SU-DHL-6 (cell line): ENCODE measurements around the gene IL17REL.
A peak's percentile ranks its signal among the peaks of the same experiment; 100 is the strongest.

Experiments
- H2AFZ ChIP-seq: fragments of 200-600 bp; sonication (generic); 2 replicates; pipeline ENCODE4 v1.6.1; 2014; ENCODE audit warnings: low read depth, mild to moderate bottlenecking, moderate library complexity, mixed read lengths, antibody characterized with exemption, low read length; ENCODE audit not compliant: severe bottlenecking
- H3F3A ChIP-seq: fragments of 200-600 bp; shearing (Covaris generic); 2 replicates; pipeline ENCODE4 v1.6.0; 2016; ENCODE audit warnings: antibody characterized with exemption, mild to moderate bottlenecking; ENCODE audit not compliant: insufficient read depth
- H3K27ac ChIP-seq: fragments of 200-600 bp; sonication (generic); 2 replicates; pipeline ENCODE4 v1.5.1; 2016; ENCODE audit warnings: low read depth, mild to moderate bottlenecking, low read length, moderate library complexity, mixed read lengths
- H3K27me3 ChIP-seq: fragments of 200-600 bp; sonication (generic), shearing (Covaris generic); 2 replicates; pipeline ENCODE4 v1.6.0; 2014; ENCODE audit warnings: mild to moderate bottlenecking, low read length
- H3K36me3 ChIP-seq: fragments of 200-600 bp; sonication (generic); 2 replicates; pipeline ENCODE4 v1.6.1; 2014; ENCODE audit warnings: mild to moderate bottlenecking, low read length, mixed read lengths
- H3K4me2 ChIP-seq: fragments of 300-600, 200-600 bp; shearing (Covaris generic), sonication (generic); 2 replicates; pipeline ENCODE4 v1.6.0; 2014; ENCODE audit warnings: low read length, low read depth, mild to moderate bottlenecking; ENCODE audit not compliant: poor library complexity, severe bottlenecking
- H3K4me3 ChIP-seq: fragments of 200-600 bp; sonication (generic); 2 replicates; pipeline ENCODE4 v1.5.1; 2014; ENCODE audit warnings: antibody characterized with exemption, low read length, mild to moderate bottlenecking, mixed read lengths; ENCODE audit not compliant: insufficient read depth, poor library complexity, severe bottlenecking
- H3K79me2 ChIP-seq: fragments of 200-600 bp; sonication (generic); 2 replicates; pipeline ENCODE4 v1.6.1; 2014; ENCODE audit warnings: mild to moderate bottlenecking, low read length, moderate library complexity; ENCODE audit not compliant: insufficient read depth
- H3K9ac ChIP-seq: fragments of 200-600 bp; sonication (generic); 2 replicates; pipeline ENCODE4 v1.7.0; 2014; ENCODE audit warnings: mild to moderate bottlenecking, low read length
- H3K9me2 ChIP-seq: fragments of 200-600 bp; sonication (generic); replicated peaks from 2 replicates; pipeline ENCODE4 v1.6.1; 2014; ENCODE audit warnings: low read length; ENCODE audit not compliant: insufficient read depth
- H3K9me3 ChIP-seq: fragments of 200-600 bp; sonication (generic); 2 replicates; pipeline ENCODE4 v1.6.1; 2014; ENCODE audit warnings: low read length, mixed read lengths; ENCODE audit not compliant: insufficient read depth
- H4K20me1 ChIP-seq: fragments of 200-600 bp; sonication (generic); 2 replicates; pipeline ENCODE4 v1.6.1; 2014; ENCODE audit warnings: low read depth, mild to moderate bottlenecking, antibody characterized with exemption, low read length, moderate library complexity, mixed read lengths
- CTCF ChIP-seq: fragments of 200-600 bp; sonication (generic); IDR thresholded peaks from one replicate; pipeline ENCODE4 v1.5.1; 2017; ENCODE audit warnings: antibody characterized with exemption, mild to moderate bottlenecking, low read length, moderate library complexity; ENCODE audit not compliant: insufficient read depth, poor library complexity, severe bottlenecking
- EZH2phosphoT487 ChIP-seq: fragments of 200-600 bp; sonication (generic), shearing (Covaris generic); conservative IDR thresholded peaks from 2 replicates; pipeline ENCODE4 v1.6.1; 2018; ENCODE audit warnings: mild to moderate bottlenecking, antibody characterized with exemption, low read length, moderate library complexity, mixed read lengths

The IL17REL gene

GRCh38 chr22:49961005-49961600, 51.5 kb downstream of the IL17REL start:
- Histone ChIP-seq H3K27ac (peak overlapping the region; percentile 83), H3K4me2 (peak overlapping the region; percentile 87), H3K4me3 (peak overlapping the region; percentile 88), H3K9me2 (no peaks in the 10 kb centered on the region), H3K9me3 (no peaks in the 10 kb centered on the region), H2AFZ (no peak overlapping the region), H3K79me2 (peaks cover 31% of the 10 kb centered on the region), H3F3A (0 out of 2 replicates have a peak, but pooled peaks cover 4% of the 10 kb centered on the region), H3K27me3 (no peaks in the 10 kb centered on the region), H4K20me1 (peaks cover 3% of the 10 kb centered on the region; the same call in 1 of the 2 replicates), H3K9ac (peak overlapping the region; percentile 86), H3K36me3 (no peaks in the 10 kb centered on the region; the same call in 1 of the 2 replicates)
- no peak for TF ChIP-seq EZH2phosphoT487
- no peak for TF ChIP-seq CTCF

GRCh38 chr22:49960159-49961004, 52.2 kb downstream of the IL17REL start, which contains the start of gene PIM3:
Gene PIM3 (plus strand): TSS chr22:49960772. CDS start chr22:49960948, 176 bp downstream.
- TF ChIP-seq EZH2phosphoT487 (no peak), CTCF (no peak)

GRCh38 chr22:49959782-49960158, 52.8 kb downstream of the IL17REL start:
- no peak for TF ChIP-seq EZH2phosphoT487
- TF ChIP-seq CTCF, result no peak
- Histone ChIP-seq H3K27me3 (no peaks in the 10 kb centered on the region), H3K4me2 (peak overlapping the region; percentile 73), H3K4me3 (peak overlapping the region; percentile 46), H3K27ac (peak overlapping the region; percentile 83), H3K36me3 (no peaks in the 10 kb centered on the region; the same call in 1 of the 2 replicates), H3K9ac (peak overlapping the region; percentile 86), H4K20me1 (peaks cover 3% of the 10 kb centered on the region; the same call in 1 of the 2 replicates), H3K79me2 (peaks cover 31% of the 10 kb centered on the region), H3F3A (0 out of 2 replicates have a peak, but pooled peaks cover 4% of the 10 kb centered on the region), H2AFZ (no peak overlapping the region), H3K9me2 (no peaks in the 10 kb centered on the region), H3K9me3 (no peaks in the 10 kb centered on the region)

More at GRCh38 chr22:49960159-49961004, 52.2 kb downstream of the IL17REL start, which contains the start of gene PIM3:
- peak within 1 kb of the TSS; percentile 87 for H3K4me2 ChIP-seq
- peak within 1 kb of the TSS; percentile 88 for H3K4me3 ChIP-seq
- peaks cover 3% of the 10 kb centered on the region; the same call in 1 of the 2 replicates for H4K20me1 ChIP-seq
- no peak within 1 kb of the TSS for H2AFZ ChIP-seq
- H3K79me2 ChIP-seq, result peaks cover 31% of the 10 kb centered on the region
- H3K9ac ChIP-seq, result peak within 1 kb of the TSS; percentile 86
- no peaks in the 10 kb centered on the region for H3K9me2 ChIP-seq
- H3K9me3 ChIP-seq, result no peaks in the 10 kb centered on the region
- H3K27ac ChIP-seq, result peak within 1 kb of the TSS; percentile 83
- no peaks in the 10 kb centered on the region for H3K27me3 ChIP-seq
- H3F3A ChIP-seq, result 0 out of 2 replicates have a peak, but pooled peaks cover 4% of the 10 kb centered on the region
- H3K36me3 ChIP-seq, result no peaks in the 10 kb centered on the region; the same call in 1 of the 2 replicates
